M059J (cell line): Measurements from ENCODE around the gene PSMD2. TPM values are rescaled to one million over a fixed set of nuclear protein-coding genes. Genes with fewer than 3 reads are reported as not detected.

Source experiments
- DNase-seq: peaks from one replicate; pipeline ENCODE4 v3.0.0-alpha.2; 2012; ENCODE audit warnings: low read depth
- total RNA-seq: library from RNA; depleted of rRNA; stranded (reverse); fragments of >200 nt; shearing (Covaris generic); gene quantifications from 2 replicates; pipeline ENCODE4 v1.2.3, GENCODE V29; 2014; rRNA removed

PSMD2 gene
- total RNA-seq, 1 experiment from 2014 or later, result 1,026 TPM

- DNase-seq, result no peak
Observed at GRCh38 chr3:184357248-184358123, 58.4 kb downstream of the PSMD2 start.

GRCh38 chr3:184358124-184358767, 59.2 kb downstream of the PSMD2 start:
- DNase-seq, result no peak

Other genes starting within 250 kb of the PSMD2 start
- gene HTR3C, start 246.2 kb upstream of the PSMD2 start, total RNA-seq, result 0.30 and 0.47 TPM in 2 replicates
- not detected in 2 replicates for gene HTR3E, start 202.2 kb upstream of the PSMD2 start, total RNA-seq
- 29.4 and 43.6 TPM in 2 replicates for gene EIF2B5, start 163.9 kb upstream of the PSMD2 start, total RNA-seq
- 21.2 and 30.3 TPM in 2 replicates for gene DVL3, start 143.9 kb upstream of the PSMD2 start, total RNA-seq
- gene AP2M1, start 124.4 kb upstream of the PSMD2 start, total RNA-seq, result 676 and 795 TPM in 2 replicates
- gene ABCF3, start 113.0 kb upstream of the PSMD2 start, total RNA-seq, result 27.4 and 43.4 TPM in 2 replicates
- not detected in 2 replicates for gene VWA5B2, start 69.7 kb upstream of the PSMD2 start, total RNA-seq
- 127 and 132 TPM in 2 replicates for gene ALG3, start 50.3 kb upstream of the PSMD2 start, total RNA-seq
- 9.7 and 9.9 TPM in 2 replicates for gene EEF1AKMT4, start 49.6 kb upstream of the PSMD2 start, total RNA-seq
- 1.1 TPM in 1 of 2 replicates, not detected in the other for gene CAMK2N2, start 37.7 kb upstream of the PSMD2 start, total RNA-seq
- not detected in 2 replicates for gene ECE2, start 23.2 kb upstream of the PSMD2 start, total RNA-seq
- 231 and 422 TPM in 2 replicates for gene EIF4G1, start 15.4 kb downstream of the PSMD2 start, total RNA-seq
- gene FAM131A, start 38.4 kb downstream of the PSMD2 start, total RNA-seq, result 14.1 and 24.6 TPM in 2 replicates
- 2.5 and 4.9 TPM in 2 replicates for gene CLCN2, start 62.4 kb downstream of the PSMD2 start, total RNA-seq
- gene POLR2H, start 62.5 kb downstream of the PSMD2 start, total RNA-seq, result 162 and 196 TPM in 2 replicates
- gene THPO, start 79.0 kb downstream of the PSMD2 start, total RNA-seq, result not detected in 2 replicates
- gene CHRD, start 80.8 kb downstream of the PSMD2 start, total RNA-seq, result 0.42 TPM in 1 of 2 replicates, not detected in the other